Activated T-cell treated with anti-CD3 and anti-CD28 coated beads, Interleukin-2, amount 50 U/mL, for 4 hours (primary cell): ENCODE results near the gene LRGUK. TPM values are rescaled to one million over a fixed set of nuclear protein-coding genes. Genes with fewer than 3 reads are reported as not detected.
"Not testable (repeated sequence)": the region's sequence is repeated elsewhere in the genome, so short reads cannot be mapped to it uniquely, and the experiment has no call there.

Experiments
- ATAC-seq, 2 donors: fragments of 200-7000 bp; cut with Tn5 transposase; one replicate each; pipeline ENCODE4 v1.10.0; 2021
- DNase-seq: peaks from one replicate; pipeline ENCODE4 v3.0.0-alpha.2; 2020
- H3K27me3 Mint-ChIP-seq: one replicate; pipeline ENCODE4 v1.8.0; 2021; ENCODE audit warnings: low read depth, mixed read lengths
- H3K36me3 Mint-ChIP-seq: one replicate; pipeline ENCODE4 v1.8.0; 2022; ENCODE audit warnings: mixed read lengths; ENCODE audit not compliant: insufficient read depth
- H3K4me1 Mint-ChIP-seq: one replicate; pipeline ENCODE4 v1.8.0; 2021; ENCODE audit warnings: low read depth, mixed read lengths
- H3K4me3 Mint-ChIP-seq: one replicate; pipeline ENCODE4 v1.8.0; 2021; ENCODE audit warnings: mild to moderate bottlenecking, moderate library complexity, mixed read lengths
- H3K9me3 Mint-ChIP-seq: one replicate; pipeline ENCODE4 v1.8.0; 2021; ENCODE audit warnings: mixed read lengths
- total RNA-seq, 3 donors: library from RNA; stranded (reverse); gene quantifications; one replicate each; pipeline ENCODE4 v1.2.1, GENCODE V29; 2021

The LRGUK gene, protein sequence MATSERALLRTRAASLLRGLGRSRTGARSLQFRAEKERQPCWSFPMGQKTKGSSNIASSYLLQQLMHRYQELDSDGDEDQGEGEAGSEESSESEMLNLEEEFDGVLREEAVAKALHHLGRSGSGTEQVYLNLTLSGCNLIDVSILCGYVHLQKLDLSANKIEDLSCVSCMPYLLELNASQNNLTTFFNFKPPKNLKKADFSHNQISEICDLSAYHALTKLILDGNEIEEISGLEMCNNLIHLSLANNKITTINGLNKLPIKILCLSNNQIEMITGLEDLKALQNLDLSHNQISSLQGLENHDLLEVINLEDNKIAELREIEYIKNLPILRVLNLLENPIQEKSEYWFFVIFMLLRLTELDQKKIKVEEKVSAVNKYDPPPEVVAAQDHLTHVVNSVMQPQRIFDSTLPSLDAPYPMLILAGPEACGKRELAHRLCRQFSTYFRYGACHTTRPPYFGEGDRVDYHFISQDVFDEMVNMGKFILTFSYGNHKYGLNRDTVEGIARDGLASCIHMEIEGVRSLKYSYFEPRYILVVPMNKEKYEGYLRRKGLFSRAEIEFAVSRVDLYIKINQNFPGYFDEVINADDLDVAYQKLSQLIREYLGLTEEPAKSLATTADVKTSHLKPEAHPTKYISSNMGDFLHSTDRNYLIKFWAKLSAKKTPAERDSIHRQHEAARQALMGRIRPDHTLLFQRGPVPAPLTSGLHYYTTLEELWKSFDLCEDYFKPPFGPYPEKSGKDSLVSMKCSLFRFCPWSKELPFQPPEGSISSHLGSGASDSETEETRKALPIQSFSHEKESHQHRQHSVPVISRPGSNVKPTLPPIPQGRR
- total RNA-seq = under 1 TPM in 2 of 3 donors, not detected in 1; 0.05 to 0.16 TPM

DNA sequence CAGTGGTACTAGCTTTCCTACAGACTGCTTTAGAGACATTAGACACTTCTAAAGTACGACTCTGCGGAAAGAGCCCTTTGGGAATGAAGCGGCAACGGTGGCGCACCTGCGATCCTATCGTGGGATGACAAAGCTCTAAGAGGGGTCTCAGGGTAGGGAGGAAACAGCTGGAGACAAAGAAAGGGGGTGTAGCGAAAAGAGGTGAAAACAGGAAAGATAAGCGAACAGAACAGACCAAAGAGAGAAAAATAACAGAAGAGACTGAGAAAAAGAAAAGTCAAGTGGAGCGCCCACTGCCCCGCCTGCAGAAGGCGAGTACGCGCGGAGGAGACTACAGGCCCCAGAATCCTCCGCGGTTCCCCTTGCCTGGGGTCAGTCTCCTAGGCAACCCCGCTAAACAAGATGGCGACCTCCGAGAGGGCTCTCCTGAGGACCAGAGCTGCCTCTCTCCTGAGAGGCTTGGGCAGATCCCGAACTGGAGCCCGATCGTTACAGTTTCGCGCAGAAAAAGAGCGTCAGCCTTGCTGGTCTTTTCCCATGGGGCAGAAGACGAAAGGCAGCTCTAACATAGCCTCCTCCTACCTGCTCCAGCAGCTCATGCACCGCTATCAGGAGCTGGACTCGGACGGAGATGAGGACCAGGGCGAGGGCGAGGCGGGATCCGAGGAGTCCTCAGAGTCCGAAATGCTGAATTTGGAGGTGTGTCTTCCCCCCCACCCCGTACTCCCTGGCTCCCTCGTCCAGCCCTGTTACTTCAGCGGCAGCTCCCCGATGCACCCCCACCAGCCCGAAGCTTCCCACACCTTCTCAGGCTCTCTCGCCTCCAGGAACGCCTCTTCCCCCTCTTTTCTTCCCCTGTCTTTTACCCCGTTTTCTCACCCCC, at the start of gene LRGUK:
Gene LRGUK (plus strand): TSS at position 375 of the 883 bp plus-strand sequence. CDS start 28 bp downstream, at position 403.
- H3K36me3 Mint-ChIP-seq = no peaks in the 10 kb centered on the region
- peak within 1 kb of the TSS; percentile 84 for H3K4me3 Mint-ChIP-seq
- DNase-seq = peak; percentile 64

DNA sequence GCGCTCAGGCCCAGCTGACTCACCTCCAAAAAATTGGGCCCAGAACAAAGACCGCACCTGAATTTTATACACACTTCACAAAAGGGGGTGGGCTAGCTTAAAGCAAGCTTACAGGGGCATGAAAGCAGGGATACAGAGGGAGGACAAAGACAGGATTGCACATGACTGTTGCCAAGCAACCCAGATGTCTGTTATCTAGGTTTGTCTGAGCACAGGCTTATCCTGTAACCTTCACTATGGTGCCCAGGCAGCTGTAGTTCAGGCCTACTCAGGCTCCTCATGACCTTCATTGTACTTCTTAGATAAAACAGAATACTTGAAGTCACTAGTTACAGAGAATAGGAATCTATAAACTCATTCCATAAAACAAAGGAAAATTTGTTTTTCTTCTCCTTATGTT, 49.6 kb upstream of the LRGUK start:
- not testable (repeated sequence) for H3K4me3 Mint-ChIP-seq, H3K27me3 Mint-ChIP-seq, DNase-seq, ATAC-seq, H3K4me1 Mint-ChIP-seq, H3K9me3 Mint-ChIP-seq
- H3K36me3 Mint-ChIP-seq = peaks cover 21% of the 10 kb centered on the region

More for the DNA sequence above, at the start of gene LRGUK:
- Mint-ChIP-seq H3K4me1 (peaks cover 13% of the 10 kb centered on the region), H3K27me3 (peaks cover 33% of the 10 kb centered on the region), H3K9me3 (no peaks in the 10 kb centered on the region)
- peak; percentile 100 for ATAC-seq

DNA sequence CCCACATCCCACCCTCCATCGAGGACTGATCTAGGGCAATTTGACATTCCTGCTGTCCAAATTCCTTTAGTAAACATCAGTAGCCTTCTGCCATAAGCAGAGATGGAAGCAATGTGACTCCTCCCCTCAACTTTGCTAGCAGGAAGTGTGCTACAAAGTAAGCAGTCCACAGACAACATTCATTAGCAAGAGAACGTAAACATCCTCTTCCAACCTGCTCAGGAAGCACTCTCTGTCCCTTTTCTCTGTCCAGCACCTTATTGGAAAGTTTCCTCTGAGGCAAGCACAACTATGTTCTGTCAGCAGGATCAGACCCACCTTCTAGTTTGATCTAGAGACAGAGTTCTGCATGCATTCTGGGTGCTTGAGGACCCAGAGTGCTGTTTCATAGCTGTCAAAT, 48.1 kb upstream of the LRGUK start:
- Mint-ChIP-seq H3K4me3 (no peak overlapping the region), H3K36me3 (peaks cover 20% of the 10 kb centered on the region), H3K4me1 (no peaks in the 10 kb centered on the region), H3K27me3 (no peaks in the 10 kb centered on the region), H3K9me3 (peaks cover 8% of the 10 kb centered on the region)
- no peak for DNase-seq
- ATAC-seq = no peak

DNA sequence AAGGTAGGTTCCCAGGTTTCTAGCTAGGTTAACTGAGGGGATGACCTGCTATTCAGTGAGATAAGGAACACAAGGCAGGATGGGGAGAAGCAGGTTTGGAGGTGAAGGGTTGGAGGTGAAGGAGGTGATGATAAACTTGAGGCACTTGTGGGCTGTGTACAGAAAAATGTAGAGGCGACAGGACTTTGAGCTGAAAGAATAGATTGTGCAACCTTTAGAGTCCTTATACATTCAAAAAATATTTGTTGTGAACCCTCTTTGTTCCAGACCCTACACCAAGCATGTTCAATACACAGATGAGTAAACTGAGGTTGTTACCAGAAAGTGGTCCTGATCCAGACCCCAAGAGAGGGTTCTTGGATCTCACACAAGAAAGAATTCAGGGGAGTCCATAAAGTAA, 45.4 kb upstream of the LRGUK start:
- no peak for DNase-seq
- Mint-ChIP-seq H3K36me3 (peaks cover 3% of the 10 kb centered on the region), H3K27me3 (no peaks in the 10 kb centered on the region), H3K9me3 (peaks cover 7% of the 10 kb centered on the region), H3K4me1 (no peaks in the 10 kb centered on the region), H3K4me3 (no peak overlapping the region)
- ATAC-seq = no peak

DNA sequence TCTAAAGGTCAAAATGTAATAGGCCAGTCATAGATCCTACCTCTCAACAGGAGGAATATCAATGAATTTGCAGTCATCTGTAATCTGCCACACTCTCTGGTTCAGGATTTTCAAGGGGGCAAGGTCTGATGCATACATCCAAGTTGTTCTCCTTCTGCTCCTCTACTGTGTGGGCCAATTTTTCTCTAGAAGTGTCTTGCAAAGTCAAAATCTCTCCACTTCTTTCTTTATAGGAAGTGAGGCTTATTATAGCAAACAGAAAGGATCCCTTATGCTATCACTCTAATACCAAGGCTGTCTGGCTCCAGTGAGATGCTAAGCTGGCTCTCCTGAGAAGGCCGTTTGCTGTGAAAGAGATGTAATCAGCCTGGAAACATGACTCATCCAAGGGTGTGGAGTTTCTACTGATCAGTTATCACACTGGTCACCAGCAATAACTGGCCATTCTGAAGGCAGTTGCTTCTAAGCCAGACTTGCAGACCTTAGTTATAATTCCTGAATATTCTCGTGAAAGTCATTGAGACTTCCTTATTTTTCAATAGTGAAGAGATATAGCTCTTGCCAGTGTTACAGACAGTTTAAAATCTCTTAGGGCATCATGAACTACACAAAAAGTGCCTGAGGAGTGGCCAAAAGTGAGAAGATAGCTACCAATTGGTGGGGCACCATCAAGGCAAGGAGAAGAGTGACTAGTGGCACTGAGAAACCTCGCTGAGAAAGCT, 43.2 kb upstream of the LRGUK start:
- no peaks in the 10 kb centered on the region for H3K4me1 Mint-ChIP-seq
- no peak overlapping the region for H3K4me3 Mint-ChIP-seq
- DNase-seq (no peak), ATAC-seq (no peak)
- H3K9me3 Mint-ChIP-seq = peaks cover 19% of the 10 kb centered on the region
- no peaks in the 10 kb centered on the region for H3K36me3 Mint-ChIP-seq
- no peaks in the 10 kb centered on the region for H3K27me3 Mint-ChIP-seq

DNA sequence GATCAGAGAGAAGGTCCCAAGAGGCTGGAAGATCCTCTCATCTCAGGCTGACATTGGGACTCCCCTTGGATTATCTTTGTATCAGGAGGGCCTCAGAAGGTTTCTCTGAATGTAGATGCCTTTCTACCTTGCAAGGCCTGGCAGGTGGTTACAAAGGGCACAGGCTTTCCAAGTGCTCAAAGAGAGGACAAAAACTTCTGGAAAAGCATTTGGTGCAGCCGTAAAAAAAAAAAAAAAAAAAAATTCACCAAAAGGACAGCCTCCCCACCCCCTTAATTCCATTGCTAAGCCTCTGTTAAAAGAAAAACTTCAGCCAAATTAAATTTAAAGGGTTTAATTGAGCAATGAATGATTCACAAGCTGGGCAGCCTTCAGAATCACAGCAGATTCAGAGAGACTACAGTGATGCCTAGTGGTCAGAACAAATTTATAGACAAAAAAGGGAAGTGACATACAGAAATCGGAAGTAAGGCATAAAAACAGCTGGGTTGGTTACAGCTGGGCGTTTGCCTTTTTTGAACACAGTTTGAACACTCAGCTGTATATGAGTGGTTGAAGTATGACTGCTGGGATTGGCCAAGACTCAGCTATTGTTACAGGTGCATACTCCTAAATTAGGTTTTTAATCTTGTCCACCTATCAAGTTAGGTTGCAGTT, 42.5 kb upstream of the LRGUK start:
- no peaks in the 10 kb centered on the region for H3K36me3 Mint-ChIP-seq
- no peak overlapping the region for H3K4me3 Mint-ChIP-seq
- H3K4me1 Mint-ChIP-seq = no peaks in the 10 kb centered on the region
- H3K27me3 Mint-ChIP-seq = no peaks in the 10 kb centered on the region
- no peak for DNase-seq
- peaks cover 26% of the 10 kb centered on the region for H3K9me3 Mint-ChIP-seq
- ATAC-seq = no peak

DNA sequence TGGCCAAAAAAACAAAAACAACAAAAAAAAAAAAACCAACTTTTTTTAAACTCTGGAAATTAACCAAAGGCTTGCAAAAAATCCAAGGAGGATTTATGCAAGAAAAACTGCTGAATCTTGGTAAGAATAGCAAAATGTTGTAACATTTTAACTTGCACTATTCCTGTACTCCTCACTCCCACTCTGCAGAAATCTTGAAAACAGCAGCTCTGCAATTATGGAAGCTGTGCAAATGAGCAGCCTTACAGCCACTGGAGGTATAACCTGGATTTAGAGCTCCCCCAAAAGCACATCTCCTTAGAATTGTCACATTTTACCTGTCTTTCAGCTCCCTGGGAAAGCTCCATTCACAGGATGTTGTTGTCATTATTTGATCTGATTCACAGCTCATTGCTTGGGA, 41.8 kb upstream of the LRGUK start:
- no peaks in the 10 kb centered on the region for H3K4me1 Mint-ChIP-seq
- H3K36me3 Mint-ChIP-seq = no peaks in the 10 kb centered on the region
- DNase-seq (no peak), ATAC-seq (no peak)
- H3K9me3 Mint-ChIP-seq = peaks cover 33% of the 10 kb centered on the region
- no peaks in the 10 kb centered on the region for H3K27me3 Mint-ChIP-seq
- no peak overlapping the region for H3K4me3 Mint-ChIP-seq

DNA sequence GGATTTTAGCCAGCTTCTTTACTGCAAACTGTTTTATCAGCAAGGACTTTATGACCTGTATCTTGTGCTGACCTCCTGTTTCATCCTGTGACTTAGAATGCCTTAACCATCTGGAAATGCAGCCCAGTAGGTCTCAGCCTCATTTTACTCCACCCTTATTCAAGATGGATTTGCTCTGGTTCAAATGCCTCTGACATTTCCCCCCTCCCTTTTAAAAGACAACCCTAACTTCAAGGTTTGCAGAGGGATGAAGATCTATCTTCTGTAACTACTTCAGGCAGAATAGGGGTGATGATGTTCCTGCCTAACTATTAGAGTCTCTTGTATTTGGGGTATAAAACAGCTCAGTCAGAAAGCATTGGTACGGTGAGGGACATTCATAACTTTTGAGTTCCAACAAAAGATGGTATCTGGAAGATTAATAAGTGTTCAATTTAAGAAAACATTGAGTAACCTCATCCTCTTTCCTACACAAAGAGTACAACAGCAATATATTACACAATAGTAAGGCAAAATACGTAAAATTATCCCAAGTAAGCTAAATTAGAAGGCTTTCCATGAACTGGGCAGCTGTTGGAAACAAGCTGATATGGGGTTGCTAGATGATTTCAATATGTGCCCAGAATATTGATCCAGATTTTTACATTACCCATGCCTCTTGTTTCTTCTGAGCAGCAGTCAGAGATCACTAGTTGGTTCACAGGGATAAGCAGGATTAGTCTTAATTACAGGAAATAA, 40.0 kb upstream of the LRGUK start:
- H3K27me3 Mint-ChIP-seq = no peaks in the 10 kb centered on the region
- no peaks in the 10 kb centered on the region for H3K4me1 Mint-ChIP-seq
- ATAC-seq (no peak), DNase-seq (no peak)
- H3K36me3 Mint-ChIP-seq = no peaks in the 10 kb centered on the region
- peaks cover 34% of the 10 kb centered on the region for H3K9me3 Mint-ChIP-seq
- no peak overlapping the region for H3K4me3 Mint-ChIP-seq

DNA sequence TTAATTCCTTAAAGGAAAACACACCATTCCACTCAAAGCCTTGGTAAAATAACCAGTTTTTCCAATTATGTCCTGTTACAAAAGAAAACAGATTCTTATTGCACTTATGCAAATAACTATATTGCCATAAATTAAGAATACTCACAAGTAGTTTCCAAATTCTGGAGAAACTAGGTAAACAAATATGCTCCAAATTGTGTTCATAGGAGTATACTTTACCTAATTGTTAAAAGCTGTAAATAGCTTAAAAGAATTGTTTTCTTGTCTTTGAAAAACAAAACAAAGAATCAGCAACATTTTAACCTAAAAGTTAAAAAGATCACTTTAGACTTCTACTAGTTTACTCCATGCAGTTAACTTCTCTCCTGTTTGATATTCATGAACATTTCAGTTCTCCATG, 38.9 kb upstream of the LRGUK start:
- Mint-ChIP-seq H3K9me3 (peaks cover 39% of the 10 kb centered on the region), H3K4me3 (no peak overlapping the region), H3K36me3 (no peaks in the 10 kb centered on the region), H3K4me1 (no peaks in the 10 kb centered on the region), H3K27me3 (no peaks in the 10 kb centered on the region)
- DNase-seq = no peak
- no peak for ATAC-seq

DNA sequence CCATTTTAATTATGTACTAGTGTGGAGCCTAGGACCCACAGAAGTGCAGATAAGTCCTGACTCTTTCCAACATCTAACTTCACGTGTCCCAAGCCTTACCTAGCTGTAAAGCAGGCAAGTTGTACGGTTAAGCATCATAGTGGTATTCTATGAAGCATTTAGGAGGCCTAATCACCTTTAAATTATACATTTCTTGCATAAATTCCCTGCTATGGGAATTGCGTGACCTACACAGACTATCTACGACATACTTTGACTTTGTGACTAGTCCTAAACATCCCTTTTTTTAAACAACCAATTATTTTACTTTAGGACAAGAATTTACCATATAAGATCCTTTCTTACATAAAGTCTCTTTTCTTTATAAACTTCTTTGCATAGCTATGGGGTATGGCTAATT, 37.7 kb upstream of the LRGUK start:
- Mint-ChIP-seq H3K36me3 (no peaks in the 10 kb centered on the region), H3K9me3 (peaks cover 51% of the 10 kb centered on the region), H3K4me1 (no peaks in the 10 kb centered on the region), H3K4me3 (no peak overlapping the region), H3K27me3 (no peaks in the 10 kb centered on the region)
- ATAC-seq (no peak), DNase-seq (no peak)

DNA sequence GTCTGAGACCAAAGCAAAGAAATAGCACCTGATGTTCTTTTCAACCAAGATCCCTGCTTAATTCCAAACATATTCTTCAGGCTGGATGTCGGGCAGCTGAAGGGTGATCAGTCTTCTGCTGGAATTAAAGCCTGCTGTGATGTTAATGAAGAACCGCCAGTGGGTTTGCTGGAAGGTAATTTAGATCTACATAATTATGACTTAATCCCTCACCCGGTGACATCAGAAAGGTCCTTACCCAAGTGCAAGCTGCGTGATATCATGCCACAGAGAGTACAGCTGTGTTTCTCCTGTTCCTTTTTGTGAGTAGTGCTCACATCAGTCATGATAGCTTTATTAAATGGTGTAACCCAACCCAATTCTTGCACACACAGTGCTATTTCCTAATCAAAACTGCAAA, 29.1 kb upstream of the LRGUK start:
- no peaks in the 10 kb centered on the region for H3K4me1 Mint-ChIP-seq
- no peak for DNase-seq
- H3K27me3 Mint-ChIP-seq = no peaks in the 10 kb centered on the region
- peaks cover 2% of the 10 kb centered on the region for H3K36me3 Mint-ChIP-seq
- no peak overlapping the region for H3K4me3 Mint-ChIP-seq
- ATAC-seq = no peak
- peaks cover 35% of the 10 kb centered on the region for H3K9me3 Mint-ChIP-seq

DNA sequence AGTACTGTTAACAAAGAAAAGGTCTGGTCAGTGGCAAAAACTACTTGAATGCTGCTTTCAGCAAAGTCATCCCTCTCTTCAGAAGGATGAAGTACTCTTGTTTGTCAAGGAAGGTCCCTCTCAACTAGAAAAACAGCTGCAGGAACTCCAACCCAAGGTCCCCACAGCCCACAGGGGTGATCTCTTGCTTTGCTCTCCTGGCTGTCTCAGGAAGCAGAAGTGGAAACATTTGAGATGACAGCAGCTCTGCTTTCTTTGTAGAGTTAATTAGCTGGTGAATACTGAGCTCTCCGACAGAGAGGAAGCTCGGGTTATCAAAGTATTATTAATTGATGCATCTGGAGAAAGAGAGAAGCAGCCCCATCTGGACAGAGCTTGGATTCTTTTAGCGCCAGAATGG, 25.4 kb upstream of the LRGUK start:
- Mint-ChIP-seq H3K36me3 (peaks cover 2% of the 10 kb centered on the region), H3K9me3 (peaks cover 4% of the 10 kb centered on the region), H3K27me3 (no peaks in the 10 kb centered on the region), H3K4me1 (no peaks in the 10 kb centered on the region), H3K4me3 (no peak overlapping the region)
- no peak for ATAC-seq
- DNase-seq = no peak

DNA sequence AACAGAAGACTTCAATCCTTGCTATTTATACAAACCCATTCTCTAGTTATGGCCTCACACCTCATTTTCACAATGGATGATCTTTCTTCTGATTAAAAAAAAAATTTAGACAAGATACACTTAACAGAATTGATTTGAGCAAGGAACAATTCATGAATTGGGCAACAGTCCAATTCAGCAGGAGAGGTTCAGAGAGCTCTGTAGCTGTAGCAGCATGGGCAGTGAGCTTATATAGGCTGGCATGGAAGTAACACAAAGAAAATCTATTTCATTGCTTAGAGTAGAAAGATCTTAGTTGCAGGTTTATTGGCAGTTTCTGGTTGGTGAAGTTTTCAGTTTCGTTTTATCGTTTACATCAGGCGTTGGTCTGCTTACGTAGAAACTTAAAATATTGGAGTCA, 23.0 kb upstream of the LRGUK start:
- no peak overlapping the region for H3K4me3 Mint-ChIP-seq
- H3K4me1 Mint-ChIP-seq = no peaks in the 10 kb centered on the region
- H3K9me3 Mint-ChIP-seq = peaks cover 4% of the 10 kb centered on the region
- no peaks in the 10 kb centered on the region for H3K27me3 Mint-ChIP-seq
- DNase-seq (no peak), ATAC-seq (no peak)
- H3K36me3 Mint-ChIP-seq = peaks cover 2% of the 10 kb centered on the region
